Small intestine (tissue), 7 donors: ENCODE data around the gene PCSK9. TPM values are rescaled to one million over a fixed set of nuclear protein-coding genes. Genes with fewer than 3 reads are reported as not detected.

ENCODE experiments used
- DNase-seq, 2 donors: peaks; one replicate each; pipeline versions ENCODE4 v3.0.0 to v3.0.0-alpha.2; 2013
- FAIRE-seq: peaks from 2 replicates; lab custom pipeline; 2012; peaks lifted over from hg19 to GRCh38; lab: Jason Lieb, UNC
- H3K27ac ChIP-seq, 3 donors: one replicate each; pipeline ENCODE4 v1.5.1; 2013; ENCODE audit warnings: low read length in 2 of 3, mild to moderate bottlenecking in 2 of 3, control low read depth in 1 of 3, inconsistent platforms in 1 of 3, low read depth in 1 of 3, moderate library complexity in 1 of 3
- H3K27me3 ChIP-seq, 3 donors: one replicate each; pipeline ENCODE4 v1.6.1; 2013; ENCODE audit warnings: low read length in 3 of 3, inconsistent platforms in 1 of 3; ENCODE audit not compliant: control insufficient read depth in 3 of 3, insufficient read depth in 3 of 3
- H3K36me3 ChIP-seq, 3 donors: one replicate each; pipeline ENCODE4 v1.6.1; 2013; ENCODE audit warnings: low read length in 3 of 3, inconsistent platforms in 1 of 3, low read depth in 1 of 3, mild to moderate bottlenecking in 1 of 3, moderate library complexity in 1 of 3; ENCODE audit not compliant: control insufficient read depth in 3 of 3, insufficient read depth in 2 of 3
- H3K4me1 ChIP-seq, 3 donors: one replicate each; pipeline ENCODE4 v1.6.1; 2013; ENCODE audit warnings: low read length in 2 of 3, inconsistent platforms in 1 of 3, low read depth in 1 of 3, mild to moderate bottlenecking in 1 of 3, moderate library complexity in 1 of 3; ENCODE audit not compliant: control insufficient read depth in 3 of 3, insufficient read depth in 2 of 3
- H3K4me3 ChIP-seq, 3 donors: one replicate each; pipeline ENCODE4 v1.5.1; 2013; ENCODE audit warnings: low read length in 3 of 3, control low read depth in 1 of 3, inconsistent platforms in 1 of 3, low read depth in 1 of 3, mild to moderate bottlenecking in 1 of 3, moderate library complexity in 1 of 3
- H3K9me3 ChIP-seq, 2 donors: one replicate each; pipeline ENCODE4 v1.6.1; 2013; ENCODE audit warnings: low read depth in 1 of 2, low read length in 1 of 2; ENCODE audit not compliant: control insufficient read depth in 2 of 2, insufficient read depth in 1 of 2
- WGBS, 3 donors: extraction: QIAGEN DNeasy Blood & Tissue Kit; methylation state at CpG; one replicate each; pipeline ENCODE4 v1.1.7; 2013; 5-methylcytosine and 5-hydroxymethylcytosine counted together
- polyA plus RNA-seq, 4 donors: library from polyadenylated mRNA; stranded (reverse) in 3 of 4; unstranded in 1 of 4; fragments of 200-250 nt in 3 of 4; fragments of 120-200 nt in 1 of 4; gene quantifications; one replicate each; pipeline versions ENCODE4 v1.2.1 to v1.2.3, GENCODE V29; 2013
- donor health status: healthy with polysubstance abuse.
- donor health status: control.
- donor health status: control.
- donor health status: Bipolar disorder and iron deficiency.
- donor health status: healthy.

Gene PCSK9
- polyA plus RNA-seq, 4 donors: 0.45 to 24.2 (median 2.2) TPM

- H3K27ac ChIP-seq: no peak overlapping the region
- H3K4me3 ChIP-seq: no peak overlapping the region
- H3K4me1 ChIP-seq: peaks cover 0 to 32% (median 2%) of the 10 kb centered on the region in 3 donors
- DNase-seq: no peak
- 56 to 60% (median 57%) methylated on average over 4 of the region's 4 CpGs for WGBS, 3 donors
- H3K9me3 ChIP-seq: no peaks in the 10 kb centered on the region
- FAIRE-seq: no peak
- H3K27me3 ChIP-seq: peaks cover 0 to 22% (median 8%) of the 10 kb centered on the region in 3 donors
- H3K36me3 ChIP-seq: no peaks in the 10 kb centered on the region
Observed at GRCh38 chr1:55035904-55036303, 3.4 kb upstream of the PCSK9 start.

- no peaks in the 10 kb centered on the region for H3K9me3 ChIP-seq
- no peak overlapping the region for H3K27ac ChIP-seq
- no peak overlapping the region for H3K4me3 ChIP-seq
- H3K36me3 ChIP-seq: no peaks in the 10 kb centered on the region
- 72 to 85% (median 83%) methylated on average over 7 to 8 of the region's 8 CpGs for WGBS, 3 donors
- H3K27me3 ChIP-seq: peaks cover 0 to 31% (median 8%) of the 10 kb centered on the region in 3 donors
- FAIRE-seq: no peak
- DNase-seq: no peak
- H3K4me1 ChIP-seq: peaks cover 0 to 25% (median 2%) of the 10 kb centered on the region in 3 donors
Observed at GRCh38 chr1:55037733-55038551, 1.4 kb upstream of the PCSK9 start.

- Histone ChIP-seq H3K27me3 (peaks cover 0 to 32% (median 8%) of the 10 kb centered on the region in 3 donors), H3K27ac (no peak overlapping the region), H3K4me3 (no peak overlapping the region), H3K9me3 (no peaks in the 10 kb centered on the region), H3K4me1 (peaks cover 0 to 21% (median 0%) of the 10 kb centered on the region in 3 donors), H3K36me3 (no peaks in the 10 kb centered on the region)
- FAIRE-seq (no peak), DNase-seq (peak in 1 of 2 donors; percentile 15)
- 55 to 85% (median 74%) methylated on average over 3 of the region's 3 CpGs for WGBS, 3 donors
Observed at GRCh38 chr1:55038552-55038838, 853 bp upstream of the PCSK9 start.

- Histone ChIP-seq H3K27me3 (peaks cover 0 to 32% (median 8%) of the 10 kb centered on the region in 3 donors), H3K4me1 (peaks cover 0 to 21% (median 0%) of the 10 kb centered on the region in 3 donors), H3K4me3 (no peak overlapping the region), H3K27ac (peak overlapping the region in 1 of 3 donors; percentile 19), H3K9me3 (no peaks in the 10 kb centered on the region), H3K36me3 (no peaks in the 10 kb centered on the region)
- FAIRE-seq (no peak), DNase-seq (no peak)
- WGBS, 3 donors: 34 to 35% (median 34%) methylated on average over 9 of the region's 9 CpGs
Observed at GRCh38 chr1:55038974-55039341, 390 bp upstream of the PCSK9 start.

GRCh38 chr1:55040083-55040932, 960 bp downstream of the PCSK9 start:
- Histone ChIP-seq H3K4me3 (peak overlapping the region; percentile 22 to 38 (median 27)), H3K27ac (peak overlapping the region in 1 of 3 donors; percentile 9), H3K27me3 (peaks cover 0 to 32% (median 8%) of the 10 kb centered on the region in 3 donors), H3K36me3 (peaks cover 0 to under 1% (median 0%) of the 10 kb centered on the region in 3 donors), H3K9me3 (no peaks in the 10 kb centered on the region), H3K4me1 (peaks cover 0 to 21% (median 0%) of the 10 kb centered on the region in 3 donors)
- FAIRE-seq (no peak), DNase-seq (peak; percentile 22 to 49)
- WGBS, 3 donors: 5 to 17% (median 7%) methylated on average over 47 to 49 of the region's 49 CpGs

GRCh38 chr1:55040933-55041494, 1.7 kb downstream of the PCSK9 start:
- FAIRE-seq: no peak
- whole genome bisulfite sequencing, 3 donors: 27 to 55% (median 27%) methylated on average over 5 of the region's 5 CpGs
- H3K27ac ChIP-seq: no peak overlapping the region

GRCh38 chr1:55041613-55042012, 2.3 kb downstream of the PCSK9 start:
- Histone ChIP-seq H3K4me1 (peaks cover 0 to 21% (median 0%) of the 10 kb centered on the region in 3 donors), H3K4me3 (no peak overlapping the region), H3K27me3 (peaks cover 0 to 32% (median 8%) of the 10 kb centered on the region in 3 donors), H3K36me3 (peaks cover 0 to 3% (median 0%) of the 10 kb centered on the region in 3 donors), H3K9me3 (no peaks in the 10 kb centered on the region), H3K27ac (no peak overlapping the region)
- DNase-seq (no peak), FAIRE-seq (no peak)
- whole genome bisulfite sequencing, 3 donors: 72 to 98% (median 84%) methylated on average over 3 of the region's 3 CpGs

More at GRCh38 chr1:55040933-55041494, 1.7 kb downstream of the PCSK9 start:
- Histone ChIP-seq H3K36me3 (peaks cover 0 to 2% (median 0%) of the 10 kb centered on the region in 3 donors), H3K4me3 (peak overlapping the region; percentile 5 to 27 (median 26)), H3K27me3 (peaks cover 0 to 32% (median 8%) of the 10 kb centered on the region in 3 donors), H3K4me1 (peaks cover 0 to 21% (median 0%) of the 10 kb centered on the region in 3 donors), H3K9me3 (no peaks in the 10 kb centered on the region)
- peak in 1 of 2 donors; percentile 17 for DNase-seq

- FAIRE-seq (no peak), DNase-seq (no peak)
- H3K4me3 ChIP-seq: no peak overlapping the region
- no peaks in the 10 kb centered on the region for H3K9me3 ChIP-seq
- peaks cover 0 to 32% (median 6%) of the 10 kb centered on the region in 3 donors for H3K27me3 ChIP-seq
- peaks cover 0 to 21% (median 0%) of the 10 kb centered on the region in 3 donors for H3K4me1 ChIP-seq
- 88 to 96% (median 89%) methylated on average over 2 of the region's 2 CpGs for WGBS, 3 donors
- peaks cover 0 to 4% (median 0%) of the 10 kb centered on the region in 3 donors for H3K36me3 ChIP-seq
- H3K27ac ChIP-seq: no peak overlapping the region
Observed at GRCh38 chr1:55043011-55043410, 3.7 kb downstream of the PCSK9 start.
